Pons (tissue), 1 donor: Measurements from ENCODE around the gene ROMO1.

ENCODE experiments used
- DNase-seq: peaks from one replicate; pipeline ENCODE4 v3.0.0-alpha.2; 2016; ENCODE audit warnings: low spot score

The ROMO1 gene

DNA sequence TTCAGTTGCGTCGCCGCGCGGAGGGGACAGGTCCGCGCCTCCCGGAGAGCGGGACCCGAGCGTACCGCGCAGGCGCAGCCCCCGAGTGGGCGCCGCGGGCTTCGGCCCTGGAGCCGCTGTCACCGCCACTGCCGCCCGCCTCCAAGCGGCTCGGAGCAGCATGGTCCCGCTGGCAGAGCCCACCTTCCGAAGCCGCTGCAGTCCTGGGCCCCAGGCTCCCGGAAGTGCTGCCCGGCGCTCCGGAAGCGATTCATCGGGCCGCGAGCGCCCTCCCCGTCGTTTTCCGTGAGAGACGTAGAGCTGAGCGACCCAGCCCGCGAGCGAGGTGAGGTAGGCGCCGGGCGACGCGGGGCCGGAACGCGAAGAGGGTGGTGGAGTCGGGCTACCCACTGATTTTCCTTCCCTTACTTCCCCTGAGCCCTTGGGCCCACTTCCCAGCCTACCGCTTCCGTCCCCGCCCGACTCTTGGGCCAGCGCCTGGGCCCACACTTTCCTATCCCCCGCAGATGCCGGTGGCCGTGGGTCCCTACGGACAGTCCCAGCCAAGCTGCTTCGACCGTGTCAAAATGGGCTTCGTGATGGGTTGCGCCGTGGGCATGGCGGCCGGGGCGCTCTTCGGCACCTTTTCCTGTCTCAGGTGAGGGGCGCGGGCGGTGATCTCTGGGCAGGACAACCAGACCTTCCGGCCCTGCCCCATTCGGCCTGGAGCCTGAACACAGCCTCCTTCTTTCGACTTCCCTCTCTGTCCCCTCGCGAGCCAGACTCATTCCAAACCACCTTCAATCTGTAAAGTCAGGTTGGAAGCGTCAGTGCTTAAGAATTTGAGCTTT, at the start of gene ROMO1, which contains the start of gene NFS1:
TSS of gene ROMO1 (plus strand) at position 279 of the 830 bp plus-strand sequence. CDS start at position 507, 228 bp downstream.
TSS of gene NFS1 (minus strand) at position 226 of the 830 bp plus-strand sequence. CDS start at position 162, 64 bp downstream.
- DNase-seq: peak; percentile 75

DNA sequence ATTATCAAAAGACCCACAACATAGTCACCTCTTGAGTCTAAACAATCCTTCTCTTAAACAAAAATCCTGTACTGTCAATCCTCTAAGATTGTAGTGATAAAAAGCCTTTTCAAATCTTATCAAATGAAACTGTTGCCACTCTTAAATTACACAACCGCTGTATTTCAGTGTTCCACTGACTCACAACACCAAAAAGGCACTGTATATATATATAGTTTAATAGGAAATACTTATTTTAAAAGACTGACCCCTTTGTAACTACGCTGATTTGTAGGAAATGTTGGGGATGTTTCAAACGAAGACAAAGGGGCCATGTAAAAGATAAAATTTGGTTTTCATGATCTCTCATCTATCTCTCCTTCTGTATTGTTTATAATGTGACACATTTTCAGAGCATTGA, 48.6 kb upstream of the ROMO1 start:
- no peak for DNase-seq

DNA sequence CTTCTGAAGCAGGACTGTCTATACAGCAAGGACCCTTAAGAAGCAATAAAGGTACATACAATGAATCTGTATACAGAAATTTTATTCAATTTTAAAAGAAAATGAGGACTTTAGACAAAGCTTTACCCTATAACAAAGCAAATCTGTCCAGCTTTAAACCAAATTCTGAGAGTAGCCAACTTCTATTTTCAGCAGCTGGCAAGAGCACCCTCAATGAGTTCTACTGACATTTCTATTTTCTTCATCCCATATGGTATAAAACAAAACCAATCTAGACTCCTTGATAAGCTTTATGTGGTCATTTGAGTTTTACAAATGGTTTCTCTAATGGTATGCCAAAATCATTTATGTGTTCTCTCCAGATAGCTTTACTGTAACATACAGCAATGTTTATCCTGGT, 47.2 kb upstream of the ROMO1 start:
- DNase-seq: no peak

DNA sequence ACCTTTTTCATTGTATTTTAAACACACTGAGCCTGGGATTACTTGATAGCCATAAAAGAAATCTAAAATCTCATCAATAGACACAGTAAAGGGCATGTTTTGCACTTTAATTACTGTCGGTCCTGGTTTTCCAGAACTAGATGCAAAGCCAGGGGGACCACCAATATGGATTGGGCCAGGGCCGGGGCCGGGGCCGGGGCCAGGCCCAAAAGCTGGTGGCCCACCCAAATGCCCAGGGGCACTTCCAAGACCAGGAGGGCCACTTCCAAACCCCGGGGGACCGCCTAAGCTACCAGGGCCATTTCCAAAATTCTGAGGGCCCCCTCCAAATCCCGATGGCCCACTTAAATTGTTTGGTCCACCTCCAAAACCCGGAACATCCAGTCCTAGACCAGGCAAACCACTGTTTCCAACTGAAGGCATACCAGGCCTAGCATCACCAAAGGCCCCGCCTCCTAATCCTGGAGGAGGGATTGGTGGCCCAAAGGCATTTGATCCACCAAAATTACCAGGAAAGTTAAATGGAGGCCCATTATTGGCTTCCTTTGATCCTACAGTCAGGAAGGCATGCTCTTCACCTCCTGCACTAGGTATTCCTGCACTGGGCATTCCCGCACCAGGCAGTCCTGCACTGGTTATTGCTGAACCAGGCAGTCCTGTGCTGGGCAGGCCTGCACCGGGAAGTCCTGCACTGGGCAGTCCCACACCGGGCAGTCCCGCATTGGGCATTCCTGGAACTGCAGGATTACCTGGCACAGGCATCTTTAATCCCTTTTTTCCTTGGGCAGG, 46.4 kb upstream of the ROMO1 start:
- DNase-seq: no peak

DNA sequence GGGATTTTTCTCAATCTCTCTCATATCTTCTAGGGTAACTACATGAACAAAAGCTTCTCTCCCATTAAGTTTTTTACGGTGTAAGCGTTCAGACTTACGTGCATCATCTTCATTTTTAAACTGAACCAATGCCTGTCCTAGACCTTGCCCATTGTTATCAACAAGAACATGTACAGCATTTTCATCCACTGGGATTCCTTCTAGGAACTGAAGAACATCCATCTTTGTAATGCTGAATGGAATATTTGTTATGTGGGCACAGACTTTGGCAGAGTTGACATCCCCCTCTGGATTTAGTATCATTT, 45.8 kb upstream of the ROMO1 start:
- no peak for DNase-seq

DNA sequence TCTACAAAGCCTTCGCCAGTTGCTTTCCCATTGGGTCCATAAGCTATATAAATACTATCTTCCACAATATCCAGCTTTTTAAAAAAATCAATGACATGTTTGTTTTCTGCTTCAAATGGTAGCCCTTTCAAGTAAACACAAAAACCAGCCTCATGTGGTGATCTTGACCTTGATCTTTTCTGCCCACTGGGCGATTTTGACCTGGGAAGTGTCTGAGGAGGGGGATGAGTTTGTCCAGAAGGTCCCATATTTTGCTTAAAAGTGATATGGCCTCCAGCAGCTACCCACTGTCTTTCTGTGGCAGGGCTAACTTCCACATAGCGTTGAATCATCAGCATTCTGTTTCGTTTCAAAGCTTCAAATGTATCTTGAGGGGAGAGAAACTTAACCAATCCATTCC, 45.3 kb upstream of the ROMO1 start:
- DNase-seq: no peak

DNA sequence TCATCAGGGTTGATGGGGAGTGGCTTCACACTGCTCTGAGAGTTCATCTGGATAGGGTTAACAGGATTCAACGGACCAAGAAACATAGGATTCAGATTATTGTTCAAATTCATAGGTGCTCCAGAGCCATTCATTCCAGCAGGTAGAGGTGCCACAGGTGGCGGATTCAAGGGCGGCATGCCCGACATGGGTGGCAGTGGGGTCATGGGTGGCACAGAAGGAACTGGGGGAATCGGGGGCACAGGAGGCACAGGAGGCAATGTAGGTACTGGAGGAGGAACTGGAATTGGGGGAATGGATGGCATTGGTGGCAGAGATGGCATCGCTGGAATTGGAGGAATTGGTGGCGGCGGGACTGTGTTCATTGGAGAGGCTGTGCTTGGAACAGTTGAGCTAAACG, 44.8 kb upstream of the ROMO1 start:
- no peak for DNase-seq

DNA sequence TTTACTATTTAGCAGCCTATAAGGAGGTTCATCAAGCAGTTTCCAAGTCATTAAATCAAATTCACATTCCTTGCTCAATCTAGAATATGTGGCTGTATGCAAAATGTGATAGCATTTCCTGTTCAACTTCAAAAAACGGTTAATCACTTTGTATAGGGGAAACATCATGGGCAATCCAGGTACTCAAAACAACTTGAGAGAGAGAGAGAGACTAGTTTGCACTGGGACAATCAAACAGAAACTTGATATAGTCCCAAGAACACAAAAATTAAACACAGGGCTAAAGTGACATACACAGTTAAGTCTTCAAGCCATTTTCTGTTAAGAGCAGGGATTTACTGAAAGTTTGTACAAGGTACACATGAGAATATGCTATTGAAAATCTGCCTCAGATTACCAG, 41.9 kb upstream of the ROMO1 start:
- no peak for DNase-seq

DNA sequence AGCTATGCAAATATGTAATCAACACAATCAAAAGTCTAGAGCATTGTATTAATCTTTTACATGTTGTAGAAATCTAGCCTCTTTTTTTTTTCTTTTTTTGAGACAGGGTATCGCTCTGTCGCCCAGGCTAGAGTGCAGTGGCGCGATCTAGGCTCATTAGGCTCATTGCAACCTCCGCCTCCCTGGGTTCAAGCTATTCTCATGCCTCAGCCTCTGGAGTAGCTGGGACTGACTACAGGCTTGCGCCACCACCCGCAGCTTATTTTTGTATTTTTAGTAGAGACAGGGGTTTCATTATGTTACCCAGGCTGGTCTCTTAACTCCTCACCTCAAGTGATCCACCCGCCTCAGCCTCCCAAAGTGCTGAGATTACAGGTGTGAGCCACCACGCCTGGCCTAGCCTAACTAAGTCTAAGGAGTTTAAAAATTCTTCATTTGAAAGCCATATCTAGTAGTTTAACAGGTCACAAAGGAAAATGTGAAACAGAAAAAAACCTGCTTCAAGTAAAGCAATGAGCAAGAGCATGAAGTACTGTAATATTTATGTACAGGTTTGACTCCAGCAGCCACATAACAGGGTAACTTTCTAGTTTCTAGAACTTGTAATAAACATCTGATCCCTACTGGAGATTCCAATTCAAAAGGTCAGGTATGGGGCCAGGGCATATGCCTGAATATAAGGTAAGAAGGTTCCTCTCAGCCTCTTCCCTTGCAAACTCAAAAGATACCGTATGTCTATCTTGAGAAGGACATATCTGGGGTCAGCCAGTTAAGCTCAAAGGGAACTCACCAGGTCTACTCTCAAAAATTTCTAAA, 38.9 kb upstream of the ROMO1 start:
- no peak for DNase-seq

DNA sequence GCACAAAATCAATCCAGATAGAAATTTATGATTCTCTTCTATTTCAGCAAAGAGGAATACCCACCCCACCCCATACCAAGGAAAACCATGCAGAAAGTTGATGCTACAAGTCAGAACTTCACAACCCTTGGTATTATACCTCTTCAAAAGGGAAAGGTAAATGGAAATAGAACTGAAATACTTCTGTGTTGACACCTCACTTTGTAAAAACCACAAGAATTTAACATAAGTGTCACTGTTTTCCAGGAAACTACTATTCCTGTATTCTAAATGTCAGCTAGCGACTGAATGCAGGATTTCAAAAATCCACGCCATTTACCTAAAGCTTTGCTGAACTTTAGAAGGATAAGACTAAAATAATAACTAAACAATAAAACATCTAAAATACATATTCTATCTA, 38.2 kb upstream of the ROMO1 start:
- no peak for DNase-seq

DNA sequence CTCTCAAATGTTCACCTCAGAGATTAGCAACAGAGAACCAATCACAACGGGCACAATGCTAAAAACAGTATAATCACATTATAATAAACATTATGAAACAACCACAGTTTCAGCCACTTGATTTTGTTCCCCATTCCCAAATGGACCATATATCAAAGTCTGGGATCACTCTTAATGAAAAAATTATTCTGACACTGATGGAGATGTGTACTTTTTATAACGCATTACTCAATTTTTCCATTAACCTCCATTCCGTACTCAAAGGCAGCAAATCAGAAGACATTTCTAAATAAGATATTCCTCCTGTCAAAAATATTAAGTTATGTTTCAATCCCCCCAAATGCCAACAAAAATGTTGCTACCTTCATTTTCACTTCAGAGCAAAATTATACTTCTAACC, 37.3 kb upstream of the ROMO1 start:
- DNase-seq: no peak

DNA sequence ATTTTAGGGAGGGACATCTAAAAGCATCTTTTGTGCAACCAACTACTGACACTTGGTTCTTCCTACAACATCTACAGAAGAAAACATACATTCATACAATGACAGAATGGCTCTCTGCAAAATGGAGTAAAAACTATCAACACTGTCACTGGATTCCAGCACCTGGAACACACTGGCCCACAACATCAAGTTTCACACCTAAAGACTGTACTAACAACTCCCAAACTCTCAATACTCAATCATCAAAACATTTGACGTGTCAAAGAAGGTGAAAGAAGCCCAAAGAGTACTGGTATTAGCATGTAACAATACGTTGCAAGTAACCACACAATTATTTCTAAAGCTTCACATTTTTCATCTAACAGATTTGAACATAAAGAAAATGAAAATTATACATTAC, 36.7 kb upstream of the ROMO1 start:
- DNase-seq: no peak

DNA sequence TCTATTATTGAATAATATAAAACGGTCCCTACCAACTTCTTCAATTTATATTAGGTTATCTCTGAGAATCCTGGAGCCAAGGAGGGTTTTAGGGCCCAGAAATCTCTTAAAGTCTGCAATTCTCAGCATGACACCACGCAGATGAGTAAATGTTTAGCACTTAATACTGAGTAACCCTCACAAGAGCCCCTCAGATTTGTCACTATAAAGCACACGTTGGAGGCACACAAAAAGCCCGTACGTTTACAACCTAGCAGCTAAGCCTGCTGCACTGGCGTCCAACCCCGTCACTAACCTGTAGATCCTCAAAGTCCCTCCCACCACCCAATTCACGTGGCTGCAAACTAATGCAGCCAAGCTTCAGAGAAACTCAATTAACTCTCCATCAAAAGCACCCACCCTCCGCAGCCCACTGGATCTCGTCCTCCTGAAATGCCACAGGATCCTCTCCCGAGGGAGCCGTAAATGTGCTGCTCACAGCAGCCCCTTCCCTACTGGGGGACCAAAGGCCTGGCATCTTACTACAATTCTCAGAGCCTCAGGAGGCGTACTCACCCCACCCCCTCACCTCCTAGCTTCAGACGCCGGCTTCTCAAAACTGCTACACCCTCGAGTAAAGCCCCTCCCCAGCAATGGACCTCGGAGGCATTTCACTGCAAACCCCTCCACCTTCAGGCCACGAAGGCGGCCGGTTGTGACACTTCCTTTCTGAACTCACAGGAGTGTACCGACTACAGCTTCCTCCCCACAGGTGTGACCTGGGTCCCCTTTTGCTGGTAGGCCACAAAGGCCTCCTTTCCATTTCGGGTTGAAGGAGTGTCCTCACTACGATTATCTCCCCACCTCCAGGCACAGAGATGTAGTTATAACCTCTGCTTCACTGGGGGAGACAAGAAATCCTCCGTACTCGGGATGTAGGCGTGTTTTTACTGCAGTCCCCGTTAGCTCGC, 35.4 kb upstream of the ROMO1 start:
- peak; percentile 41 for DNase-seq

DNA sequence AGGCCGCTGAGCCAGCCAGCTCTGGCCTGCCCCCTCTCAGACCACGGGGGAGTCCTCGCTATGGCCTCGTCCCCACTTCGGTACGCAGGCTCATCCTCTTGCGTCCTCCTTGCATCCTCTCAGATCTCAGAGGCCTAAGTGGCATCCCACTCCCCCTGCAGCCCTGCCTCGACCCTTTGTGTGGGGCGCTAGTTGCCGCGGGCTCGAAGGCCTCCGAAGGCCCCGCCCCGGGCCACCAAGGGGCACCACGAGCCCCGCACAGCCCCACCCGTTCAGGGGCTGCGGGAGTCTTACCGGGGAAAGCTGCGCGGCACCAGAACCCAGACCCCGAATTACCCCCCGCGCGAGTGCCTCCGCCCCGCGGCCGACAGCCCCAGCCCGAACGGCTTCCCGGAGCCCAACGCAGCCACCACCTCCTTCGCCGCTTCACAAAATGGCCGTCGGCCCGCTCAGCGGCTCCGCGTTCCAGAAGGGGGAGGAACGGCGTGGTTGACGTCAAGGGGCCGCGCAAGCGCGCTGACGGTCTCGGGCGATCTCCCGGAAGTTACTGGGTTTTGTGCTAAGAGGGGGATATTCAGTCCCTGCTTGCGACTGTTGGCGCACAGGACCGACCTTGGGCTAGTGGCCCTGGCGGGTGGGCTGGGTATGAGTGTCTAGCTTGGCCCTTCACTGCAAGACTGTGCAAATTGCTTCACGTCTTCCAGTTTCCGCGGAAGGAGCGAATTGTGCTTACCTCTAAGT, 34.6 kb upstream of the ROMO1 start, which contains the start of the genes CPNE1 and RBM12:
TSS of gene CPNE1 (minus strand) at position 435 of the 741 bp plus-strand sequence. CDS start 31,977 bp downstream, outside the sequence.
TSS of gene RBM12 (minus strand) at position 435 of the 741 bp plus-strand sequence. CDS start 9,578 bp downstream, outside the sequence.
- DNase-seq: peak; percentile 91

DNA sequence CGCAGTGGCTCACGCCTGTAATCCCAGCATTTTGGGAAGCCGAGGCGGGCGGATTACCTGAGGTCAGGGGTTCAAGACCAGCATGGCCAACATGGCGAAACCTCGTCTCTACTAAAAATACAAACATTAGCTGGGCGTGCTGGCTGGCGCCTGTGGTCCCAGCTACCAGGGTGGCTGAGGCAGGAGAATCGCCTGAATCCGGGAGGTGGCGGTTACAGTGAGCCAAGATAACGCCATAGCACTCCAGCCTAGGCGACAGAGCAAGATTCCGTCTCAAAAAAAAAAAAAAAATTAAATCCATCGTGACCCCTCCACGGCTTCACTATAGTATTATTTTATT, 33.3 kb upstream of the ROMO1 start:
- no peak for DNase-seq

DNA sequence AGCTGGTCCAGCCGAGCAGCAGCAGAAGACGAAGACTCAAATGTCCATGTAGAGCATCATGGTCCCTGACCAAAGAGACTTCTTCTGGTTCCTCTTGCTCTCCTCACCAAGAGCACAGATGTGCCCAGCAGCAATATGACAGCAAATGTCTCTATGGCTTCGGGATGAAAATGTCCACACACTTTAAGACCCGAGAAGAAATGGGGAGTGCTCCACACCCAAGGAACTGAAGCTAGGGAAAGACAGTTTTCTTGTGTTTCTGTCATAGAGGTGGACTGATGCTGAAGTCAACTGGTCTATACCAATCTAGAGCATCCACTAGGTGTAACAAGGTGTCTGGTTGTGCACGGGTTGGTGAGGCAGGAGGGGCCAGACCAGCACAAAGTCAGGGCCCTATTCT, 30.0 kb upstream of the ROMO1 start:
- no peak for DNase-seq

DNA sequence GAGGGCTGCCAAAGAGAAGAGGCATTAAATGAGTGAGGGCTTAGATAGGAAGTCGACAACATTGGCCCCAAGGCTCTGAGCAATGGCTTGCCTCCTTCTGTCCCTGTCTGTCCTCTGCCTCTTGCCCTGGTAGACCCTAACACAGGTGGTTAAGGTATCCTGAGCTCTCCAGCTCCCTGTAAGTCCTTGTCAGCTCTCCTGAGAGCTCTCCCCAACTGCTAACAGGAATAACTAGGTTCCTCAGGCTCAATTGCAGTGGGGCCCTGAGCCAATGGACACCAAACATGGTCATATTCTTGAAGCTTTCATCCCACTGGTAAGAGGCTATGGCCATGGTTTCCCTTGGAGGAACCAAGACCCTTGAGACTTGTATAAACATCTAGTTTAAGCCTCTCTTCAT, 29.5 kb upstream of the ROMO1 start:
- no peak for DNase-seq

DNA sequence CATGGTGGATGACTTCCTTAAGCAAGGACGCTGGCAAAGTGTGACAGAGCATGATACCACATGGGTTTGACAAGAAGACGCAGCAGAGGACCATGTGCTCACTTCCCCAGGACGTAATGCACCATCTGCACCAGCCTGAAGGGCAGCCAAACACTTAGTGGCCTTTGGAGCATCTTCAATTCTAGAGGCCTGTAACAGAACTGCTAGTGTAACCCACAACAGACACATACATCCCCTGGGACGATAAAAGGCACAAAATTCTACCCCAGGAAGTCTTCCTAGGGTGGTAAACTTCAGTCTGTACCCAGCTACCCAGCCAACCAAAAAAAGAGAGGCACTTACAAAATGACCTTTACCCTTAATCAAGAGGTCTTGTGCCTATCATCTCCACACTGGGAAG, 25.3 kb upstream of the ROMO1 start:
- DNase-seq: no peak

DNA sequence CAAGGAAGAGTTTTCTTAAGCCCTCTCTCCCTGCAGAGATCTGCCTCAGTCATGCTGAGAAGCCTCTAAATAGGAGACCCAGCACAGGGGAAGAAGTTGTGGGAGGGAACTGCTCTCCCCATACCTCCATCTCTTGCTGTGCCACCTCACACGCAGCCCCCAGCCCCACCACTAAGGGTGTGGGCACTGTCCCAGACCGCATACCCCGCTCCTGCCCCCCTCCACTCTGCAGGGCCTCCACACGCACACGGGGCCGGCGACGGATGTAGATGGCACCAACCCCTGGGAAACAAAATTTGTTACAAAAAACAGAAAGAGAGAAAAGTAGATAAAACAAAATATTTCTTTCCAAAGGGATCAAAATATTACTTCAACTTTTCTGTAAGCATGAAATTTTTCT, 24.3 kb upstream of the ROMO1 start:
- DNase-seq: no peak

DNA sequence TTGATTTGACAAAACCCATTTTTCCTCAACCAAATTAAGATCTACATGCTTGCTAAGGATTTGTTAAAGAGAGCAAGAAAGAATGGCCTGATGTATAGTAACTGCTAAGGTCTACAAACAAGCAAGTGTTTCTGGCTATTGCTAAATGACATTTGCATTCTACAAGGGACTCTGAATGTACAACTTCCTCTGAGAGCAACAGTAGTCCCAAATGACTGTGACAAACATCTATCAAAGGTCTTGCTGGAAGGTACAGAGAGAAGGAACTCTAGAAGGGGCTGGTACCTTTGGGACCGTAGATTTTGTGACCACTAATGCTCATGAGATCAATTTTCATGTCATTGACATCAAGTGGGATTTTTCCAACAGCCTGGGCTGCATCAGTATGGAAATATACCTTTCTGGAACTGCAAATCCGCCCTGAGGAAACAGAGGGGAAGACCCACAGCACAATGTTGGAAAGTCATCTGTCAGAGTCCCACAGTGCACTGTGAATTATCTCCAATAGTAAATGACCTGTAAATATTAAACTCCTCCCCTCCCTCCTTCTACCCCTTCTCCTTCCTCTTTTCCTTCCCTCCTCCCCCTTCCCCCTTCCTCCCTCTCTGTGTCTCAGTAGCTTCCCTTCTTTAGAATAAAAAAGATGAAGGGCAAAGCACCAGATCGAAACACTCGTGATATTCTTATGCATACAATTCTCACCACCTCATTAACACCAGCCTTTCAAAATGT, 18.6 kb upstream of the ROMO1 start:
- no peak for DNase-seq
